Measurements from ENCODE around the gene STYXL2.
A peak's percentile ranks its signal among the peaks of the same experiment; 100 is the strongest.

STYXL2 gene

DNA sequence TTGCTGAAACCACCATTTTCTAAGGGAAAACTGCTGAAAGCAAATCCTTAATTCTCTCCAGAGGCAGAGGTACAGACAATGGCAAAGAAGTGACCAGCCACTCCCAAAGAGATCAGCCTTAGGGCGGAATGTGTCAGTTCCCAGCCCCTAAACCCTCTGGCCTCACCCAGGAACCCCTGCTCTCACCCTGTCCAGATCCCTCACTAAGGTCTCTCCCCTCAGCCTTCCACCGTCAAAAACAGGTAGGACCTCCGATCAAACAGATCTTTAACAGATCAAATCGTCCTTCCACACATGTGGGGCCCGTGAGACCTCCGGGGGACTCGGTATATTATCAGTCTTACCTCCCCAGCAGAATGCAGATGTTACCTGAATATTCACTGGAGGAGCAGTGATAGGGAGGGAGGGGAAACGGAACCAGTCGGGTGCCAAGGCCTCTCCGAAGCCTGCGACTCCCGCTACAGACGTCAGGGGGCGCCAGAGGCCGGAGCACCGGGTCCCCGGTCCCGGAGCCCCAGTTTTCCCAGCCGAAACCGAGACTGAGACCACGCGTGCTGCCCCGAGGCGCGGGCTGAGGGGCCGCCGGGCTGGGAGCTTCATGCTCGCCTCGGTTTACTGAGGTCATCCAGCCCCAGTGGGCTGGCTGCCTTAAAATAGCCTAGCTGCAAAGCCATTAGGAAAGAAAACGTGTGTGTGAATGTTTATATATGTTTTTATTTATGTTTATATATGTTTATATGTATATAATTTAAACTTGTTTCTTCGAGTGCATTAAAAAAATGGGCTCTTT is 27.3 kb upstream of the STYXL2 start:
- Mint-ChIP-seq H3K27ac (no peak overlapping the region), H3K9me3 (no peaks in the 10 kb centered on the region), H3K4me1 (ENCODE audit: low read depth) (peaks cover 1% of the 10 kb centered on the region), H3K4me3 (peak overlapping the region; percentile 38), H3K27me3 (ENCODE audit: low read depth) (no peaks in the 10 kb centered on the region), H3K36me3 (ENCODE audit: low read depth) (no peaks in the 10 kb centered on the region)
- DNase-seq (ENCODE audit: low spot score): peak; percentile 66

- Mint-ChIP-seq H3K9me3 (no peaks in the 10 kb centered on the region), H3K36me3 (ENCODE audit: low read depth) (no peaks in the 10 kb centered on the region), H3K27me3 (ENCODE audit: low read depth) (no peaks in the 10 kb centered on the region), H3K4me3 (no peak overlapping the region), H3K27ac (no peak overlapping the region), H3K4me1 (ENCODE audit: low read depth) (peaks cover 1% of the 10 kb centered on the region)
- no peak for DNase-seq (ENCODE audit: low spot score)
Measured at GRCh38 chr1:167067904-167068303, 26.0 kb upstream of the STYXL2 start.

DNA sequence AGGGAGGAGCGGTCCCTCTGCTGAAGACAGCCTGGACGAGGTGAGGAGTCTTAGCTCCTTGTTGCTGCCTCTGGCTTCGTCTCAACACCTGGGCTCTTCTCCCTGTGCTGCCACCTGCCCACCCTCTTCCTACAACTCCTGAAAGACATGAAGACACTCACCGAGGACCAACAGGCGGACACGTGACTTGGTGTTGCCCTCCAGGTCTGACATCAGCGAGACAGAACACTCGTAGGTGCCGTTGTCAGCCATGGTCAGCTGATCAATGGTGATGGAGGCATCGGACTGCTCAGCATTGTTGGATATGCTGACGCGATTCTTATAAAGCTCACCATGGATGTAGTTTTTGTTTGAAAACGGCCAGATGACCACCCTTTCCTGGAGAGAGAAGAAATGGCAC is 25.1 kb upstream of the STYXL2 start:
- no peak for DNase-seq (ENCODE audit: low spot score)
- no peak overlapping the region for H3K27ac Mint-ChIP-seq
- peaks cover 1% of the 10 kb centered on the region for H3K4me1 Mint-ChIP-seq (ENCODE audit: low read depth)

DNA sequence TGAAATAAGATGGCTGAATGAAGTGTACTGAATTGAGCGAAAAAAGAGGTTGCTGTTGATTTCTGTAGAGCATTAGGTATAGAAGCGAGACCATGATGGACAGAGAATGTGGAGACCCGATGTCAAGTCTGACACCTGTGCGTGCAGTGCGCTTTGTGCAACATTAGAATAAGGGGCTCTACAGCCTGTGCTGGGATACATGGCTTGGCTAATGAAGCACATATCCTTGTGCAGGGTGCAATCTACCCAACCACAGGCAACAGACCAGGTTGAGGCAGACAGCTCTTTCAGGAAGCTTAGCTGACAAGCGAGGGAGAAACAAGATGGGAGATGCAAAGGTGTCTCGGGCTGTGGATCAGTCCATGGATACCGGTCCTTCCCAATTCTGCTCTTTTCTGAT is 22.6 kb upstream of the STYXL2 start:
- peaks cover 10% of the 10 kb centered on the region for H3K4me1 Mint-ChIP-seq (ENCODE audit: low read depth)
- H3K27ac Mint-ChIP-seq: no peak overlapping the region
- no peaks in the 10 kb centered on the region for H3K9me3 Mint-ChIP-seq
- DNase-seq (ENCODE audit: low spot score): no peak
- H3K27me3 Mint-ChIP-seq (ENCODE audit: low read depth): no peaks in the 10 kb centered on the region
- no peak overlapping the region for H3K4me3 Mint-ChIP-seq
- H3K36me3 Mint-ChIP-seq (ENCODE audit: low read depth): no peaks in the 10 kb centered on the region

More for the DNA sequence above, 25.1 kb upstream of the STYXL2 start:
- Mint-ChIP-seq H3K36me3 (ENCODE audit: low read depth) (no peaks in the 10 kb centered on the region), H3K4me3 (no peak overlapping the region), H3K27me3 (ENCODE audit: low read depth) (no peaks in the 10 kb centered on the region), H3K9me3 (no peaks in the 10 kb centered on the region)

DNA sequence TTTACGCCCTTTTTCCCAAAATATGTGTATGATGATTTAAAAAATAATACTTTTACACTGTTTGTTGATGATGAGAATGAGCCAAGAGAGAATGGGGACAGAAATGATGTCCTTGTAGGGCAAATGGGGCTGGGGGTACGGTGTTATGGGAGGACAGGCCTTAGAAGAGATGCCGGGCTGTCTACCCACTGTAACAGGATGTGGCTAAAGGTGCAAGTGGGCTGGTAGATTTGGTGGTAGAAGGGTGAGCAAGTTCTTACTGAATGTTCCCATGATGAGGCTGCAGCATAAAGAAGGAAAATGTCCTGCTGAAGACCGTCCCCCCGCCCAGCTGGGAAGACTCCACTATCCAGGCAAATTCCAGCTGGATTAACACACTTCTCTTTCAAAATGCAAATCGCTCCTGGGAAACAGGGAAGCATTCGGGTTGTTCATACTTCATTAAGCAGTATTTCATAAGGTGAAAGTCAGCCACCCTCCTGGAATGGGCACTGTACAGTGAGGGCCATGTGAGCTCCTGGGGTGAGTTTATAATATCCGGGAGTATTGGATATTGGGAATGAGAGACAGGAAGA is 17.7 kb upstream of the STYXL2 start:
- H3K27ac Mint-ChIP-seq: no peak overlapping the region
- peaks cover 11% of the 10 kb centered on the region for H3K4me1 Mint-ChIP-seq (ENCODE audit: low read depth)
- H3K4me3 Mint-ChIP-seq: peak overlapping the region; percentile 27

DNA sequence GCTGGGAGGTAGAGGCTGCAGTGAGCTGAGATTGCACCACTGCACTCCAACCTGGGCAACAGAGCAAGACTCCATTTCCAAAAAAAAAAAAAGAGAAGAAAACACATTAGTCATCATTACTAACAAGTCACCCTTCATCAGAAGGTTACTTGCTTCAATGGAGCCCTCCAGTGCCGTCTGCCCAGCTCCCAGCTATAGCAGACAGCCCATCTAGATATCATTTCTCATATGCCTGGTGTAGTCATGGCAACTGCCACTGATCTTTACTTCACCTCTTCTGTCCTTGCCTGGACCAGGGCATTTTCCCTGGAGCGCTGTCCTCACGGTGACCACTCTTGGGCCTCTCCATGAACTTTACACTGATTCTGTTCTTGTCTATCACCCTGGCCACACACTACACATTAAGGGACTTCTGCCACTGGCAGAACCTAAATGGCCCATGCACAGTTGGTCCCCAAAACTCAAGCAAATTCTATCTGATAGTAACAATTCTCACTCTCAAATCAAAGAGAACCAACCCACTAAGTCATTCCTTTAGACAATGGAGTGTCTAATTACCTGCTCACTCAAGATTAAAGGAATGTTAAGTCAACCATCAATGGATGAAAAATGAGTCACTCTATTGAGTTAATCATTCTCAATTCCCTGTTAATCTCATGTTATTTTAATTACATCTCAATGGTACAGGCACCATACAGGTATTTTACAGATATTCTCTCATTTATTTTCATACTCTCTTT is 16.6 kb upstream of the STYXL2 start:
- no peaks in the 10 kb centered on the region for H3K36me3 Mint-ChIP-seq (ENCODE audit: low read depth)
- H3K27me3 Mint-ChIP-seq (ENCODE audit: low read depth): peaks cover 11% of the 10 kb centered on the region
- DNase-seq (ENCODE audit: low spot score): no peak
- H3K4me3 Mint-ChIP-seq: no peak overlapping the region
- H3K27ac Mint-ChIP-seq: no peak overlapping the region
- peaks cover 11% of the 10 kb centered on the region for H3K4me1 Mint-ChIP-seq (ENCODE audit: low read depth)
- no peaks in the 10 kb centered on the region for H3K9me3 Mint-ChIP-seq

More for the DNA sequence above, 17.7 kb upstream of the STYXL2 start:
- DNase-seq (ENCODE audit: low spot score): no peak
- Mint-ChIP-seq H3K27me3 (ENCODE audit: low read depth) (peaks cover 9% of the 10 kb centered on the region), H3K36me3 (ENCODE audit: low read depth) (no peaks in the 10 kb centered on the region), H3K9me3 (no peaks in the 10 kb centered on the region)

DNA sequence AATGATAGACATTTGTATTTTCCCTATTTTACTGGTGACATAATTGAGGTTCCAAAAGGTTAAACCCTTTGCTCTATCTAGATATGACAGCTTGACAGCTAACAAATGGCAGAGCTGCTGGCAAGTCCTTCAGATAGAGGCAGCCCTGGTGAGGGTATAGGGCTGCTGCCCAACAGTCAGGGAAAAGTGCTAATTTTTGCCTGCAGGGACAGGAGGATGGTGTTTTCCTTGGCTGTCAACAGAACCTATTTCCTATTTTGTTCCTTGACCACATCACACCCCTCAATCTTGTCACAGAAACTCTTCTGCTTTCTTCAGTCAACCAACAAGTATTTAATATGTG is 16.0 kb upstream of the STYXL2 start:
- no peak for DNase-seq (ENCODE audit: low spot score)
- no peak overlapping the region for H3K4me3 Mint-ChIP-seq
- H3K36me3 Mint-ChIP-seq (ENCODE audit: low read depth): no peaks in the 10 kb centered on the region
- H3K9me3 Mint-ChIP-seq: no peaks in the 10 kb centered on the region
- peaks cover 11% of the 10 kb centered on the region for H3K4me1 Mint-ChIP-seq (ENCODE audit: low read depth)
- peaks cover 13% of the 10 kb centered on the region for H3K27me3 Mint-ChIP-seq (ENCODE audit: low read depth)
- H3K27ac Mint-ChIP-seq: no peak overlapping the region

DNA sequence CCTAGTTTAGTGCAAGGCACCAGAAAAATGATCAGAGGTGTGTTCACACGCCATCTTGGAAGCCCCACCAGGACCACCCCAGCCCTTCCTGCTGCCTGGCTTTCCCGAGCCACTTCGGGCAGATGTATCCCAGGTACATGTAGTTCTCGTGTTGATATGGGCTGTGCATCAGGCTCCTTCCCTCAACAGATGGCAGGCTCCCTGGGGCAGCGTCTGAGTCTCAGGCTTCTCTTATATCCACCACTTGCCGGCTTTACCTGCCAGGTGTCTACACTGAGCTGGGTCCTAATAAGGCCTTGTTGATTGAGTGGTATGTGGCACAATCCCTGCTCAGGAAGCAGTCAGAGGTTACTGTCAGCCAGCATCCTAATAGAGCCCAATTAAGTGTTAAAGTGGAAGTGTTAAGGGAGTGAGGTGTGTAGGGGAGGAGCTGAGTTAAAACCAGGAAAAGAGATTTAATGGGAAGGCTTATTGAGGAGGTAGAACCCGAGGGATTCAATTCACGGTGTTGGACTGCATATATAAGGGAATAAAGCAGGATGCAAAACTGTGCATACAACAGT is 12.2 kb upstream of the STYXL2 start:
- H3K4me3 Mint-ChIP-seq: no peak overlapping the region
- H3K36me3 Mint-ChIP-seq (ENCODE audit: low read depth): no peaks in the 10 kb centered on the region
- peaks cover 13% of the 10 kb centered on the region for H3K27me3 Mint-ChIP-seq (ENCODE audit: low read depth)
- H3K9me3 Mint-ChIP-seq: no peaks in the 10 kb centered on the region
- no peak for DNase-seq (ENCODE audit: low spot score)
- H3K4me1 Mint-ChIP-seq (ENCODE audit: low read depth): no peaks in the 10 kb centered on the region
- H3K27ac Mint-ChIP-seq: no peak overlapping the region

DNA sequence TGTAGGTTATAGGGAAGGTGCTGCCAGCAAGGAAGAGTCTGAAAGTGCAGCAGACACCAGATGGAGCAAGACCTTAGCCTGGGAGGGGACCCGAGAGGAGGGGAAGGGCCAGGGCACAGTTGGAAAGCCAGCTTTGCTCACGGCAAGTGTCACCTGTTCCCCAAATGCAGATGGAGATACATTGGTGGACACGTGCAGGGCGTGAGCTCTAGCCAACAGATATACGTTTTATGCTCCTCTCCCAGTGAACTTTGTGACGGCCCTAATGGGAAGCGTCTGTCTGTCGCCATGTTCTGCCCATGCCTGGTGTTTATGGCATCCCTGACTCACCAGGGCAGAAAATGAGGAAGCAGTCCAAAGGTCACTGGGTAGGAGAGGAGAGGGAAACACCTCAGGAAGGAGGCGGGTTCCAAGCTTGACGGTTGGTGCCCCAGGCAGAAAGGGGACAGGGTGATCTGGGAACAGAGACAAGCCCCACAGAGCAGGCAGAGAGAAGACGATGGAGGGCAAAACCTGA is 11.3 kb upstream of the STYXL2 start:
- Mint-ChIP-seq H3K9me3 (no peaks in the 10 kb centered on the region), H3K36me3 (ENCODE audit: low read depth) (no peaks in the 10 kb centered on the region), H3K27me3 (ENCODE audit: low read depth) (peaks cover 13% of the 10 kb centered on the region), H3K4me1 (ENCODE audit: low read depth) (no peaks in the 10 kb centered on the region), H3K27ac (no peak overlapping the region), H3K4me3 (no peak overlapping the region)
- DNase-seq (ENCODE audit: low spot score): no peak

GRCh38 chr1:167083066-167083665 is 10.7 kb upstream of the STYXL2 start:
- Mint-ChIP-seq H3K4me3 (no peak overlapping the region), H3K27ac (no peak overlapping the region), H3K36me3 (ENCODE audit: low read depth) (no peaks in the 10 kb centered on the region), H3K9me3 (no peaks in the 10 kb centered on the region), H3K27me3 (ENCODE audit: low read depth) (peaks cover 13% of the 10 kb centered on the region), H3K4me1 (ENCODE audit: low read depth) (no peaks in the 10 kb centered on the region)
- no peak for DNase-seq (ENCODE audit: low spot score)

GRCh38 chr1:167083871-167084270 is 10.0 kb upstream of the STYXL2 start:
- Mint-ChIP-seq H3K27ac (no peak overlapping the region), H3K4me1 (ENCODE audit: low read depth) (no peaks in the 10 kb centered on the region), H3K27me3 (ENCODE audit: low read depth) (peaks cover 13% of the 10 kb centered on the region), H3K36me3 (ENCODE audit: low read depth) (no peaks in the 10 kb centered on the region), H3K4me3 (no peak overlapping the region), H3K9me3 (no peaks in the 10 kb centered on the region)
- DNase-seq (ENCODE audit: low spot score): no peak

DNA sequence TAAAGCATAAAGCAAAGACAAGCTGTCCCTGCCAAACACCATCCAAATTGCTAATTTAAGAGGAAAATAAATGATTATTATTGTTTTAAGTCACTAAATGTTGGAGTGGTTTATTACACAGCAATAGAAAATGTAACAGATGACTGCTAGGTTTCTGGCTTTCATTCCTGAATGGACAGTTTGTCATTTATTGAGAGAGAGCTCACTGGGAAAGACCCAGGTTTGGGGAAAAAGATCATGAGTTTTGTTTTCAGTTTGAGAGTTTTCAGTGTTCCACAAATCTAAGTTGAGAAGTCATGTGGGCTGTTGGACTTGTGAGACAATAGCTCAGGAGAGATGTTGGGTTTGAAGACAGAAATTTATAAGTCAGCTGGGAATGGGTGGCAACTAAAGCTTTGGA is 9.1 kb upstream of the STYXL2 start:
- H3K4me3 Mint-ChIP-seq: no peak overlapping the region
- no peaks in the 10 kb centered on the region for H3K36me3 Mint-ChIP-seq (ENCODE audit: low read depth)
- DNase-seq (ENCODE audit: low spot score): no peak
- H3K27ac Mint-ChIP-seq: no peak overlapping the region
- H3K27me3 Mint-ChIP-seq (ENCODE audit: low read depth): peaks cover 13% of the 10 kb centered on the region
- no peaks in the 10 kb centered on the region for H3K9me3 Mint-ChIP-seq
- peaks cover 3% of the 10 kb centered on the region for H3K4me1 Mint-ChIP-seq (ENCODE audit: low read depth)

GRCh38 chr1:167086033-167086432 is 7.8 kb upstream of the STYXL2 start:
- Mint-ChIP-seq H3K27me3 (ENCODE audit: low read depth) (peaks cover 6% of the 10 kb centered on the region), H3K36me3 (ENCODE audit: low read depth) (peaks cover 4% of the 10 kb centered on the region), H3K4me3 (no peak overlapping the region), H3K27ac (no peak overlapping the region), H3K9me3 (no peaks in the 10 kb centered on the region), H3K4me1 (ENCODE audit: low read depth) (peaks cover 10% of the 10 kb centered on the region)
- DNase-seq (ENCODE audit: low spot score): no peak

- H3K4me1 Mint-ChIP-seq (ENCODE audit: low read depth): peaks cover 10% of the 10 kb centered on the region
- H3K27me3 Mint-ChIP-seq (ENCODE audit: low read depth): peaks cover 3% of the 10 kb centered on the region
- no peak for DNase-seq (ENCODE audit: low spot score)
- no peak overlapping the region for H3K27ac Mint-ChIP-seq
- H3K4me3 Mint-ChIP-seq: no peak overlapping the region
- H3K36me3 Mint-ChIP-seq (ENCODE audit: low read depth): peaks cover 4% of the 10 kb centered on the region
- H3K9me3 Mint-ChIP-seq: no peaks in the 10 kb centered on the region
Measured at GRCh38 chr1:167086768-167087167, 7.1 kb upstream of the STYXL2 start.

Measured in T-helper 2 cell treated with Interferon-gamma antibody and Interleukin-4, amounts not matched to agents 5 μg/mL and 100 μg/mL, for 36 hours (primary cell).